ENCODE measurements around the gene ZNF578. TPM values are rescaled to one million over a fixed set of nuclear protein-coding genes. Genes with fewer than 3 reads are reported as not detected.

Gene ZNF578
- total and polyA plus RNA-seq, 2 of the 8 experiments (the other 6 are each of a cell fraction or from before 2014, with no cell fraction given) = 1.6 to 4.2 TPM

DNA sequence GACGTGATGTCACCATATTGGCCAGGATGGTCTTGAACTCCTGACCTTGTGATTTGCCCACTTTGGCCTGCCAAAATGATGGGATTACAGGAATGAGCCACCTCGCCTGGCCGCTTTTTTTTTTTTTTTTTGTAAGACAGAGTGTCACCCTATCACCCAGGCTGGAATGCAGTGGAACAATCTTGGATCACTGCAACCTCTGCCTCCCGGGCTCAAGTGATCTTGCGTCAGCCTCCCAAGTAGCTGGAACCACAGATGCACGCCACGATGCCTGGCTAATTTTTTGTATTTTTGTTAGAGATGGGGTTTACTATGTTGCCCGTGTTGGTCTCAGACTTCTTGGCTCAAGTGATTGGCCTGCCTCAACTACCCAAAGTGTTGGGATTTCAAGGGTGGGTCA lies 45.2 kb downstream of the ZNF578 start:
- Histone ChIP-seq H3K18ac (ENCODE audit: extremely low read depth, low read length) (no peak overlapping the region), H3K4me1 (replicated peaks in 1 of 4; ENCODE audit: control insufficient read depth in 3 of 4, insufficient read depth in 4 of 4, low read length in 3 of 4) (no peaks in the 10 kb centered on the region; a peak in 1 of 7 replicates), H2BK12ac (ENCODE audit: low read depth, low read length) (no peak overlapping the region), H2BK5ac (ENCODE audit: low read depth, low read length) (no peak overlapping the region), H2AK5ac (ENCODE audit: low read depth, low read length) (no peak overlapping the region), H3K4me3 (ENCODE audit: extremely low read depth in 1 of 4, insufficient read depth in 2 of 4, low read depth in 3 of 4, low read length in 4 of 4) (no peak overlapping the region), H3K36me3 (ENCODE audit: control insufficient read depth in 2 of 4, insufficient read depth in 4 of 4, low read length in 3 of 4) (no peaks in the 10 kb centered on the region), H3K4ac (replicated peaks; ENCODE audit: insufficient read length, low read depth, low read length) (no peak overlapping the region), H4K5ac (ENCODE audit: insufficient read length, low read depth, low read length) (no peak overlapping the region), H3K23me2 (ENCODE audit: low read depth, low read length) (no peaks in the 10 kb centered on the region), H3K4me2 (ENCODE audit: insufficient read depth in 1 of 2, low read depth in 2 of 2, low read length in 2 of 2) (no peak overlapping the region), H2BK15ac (ENCODE audit: low read length) (no peak overlapping the region), H4K8ac (ENCODE audit: extremely low read depth, insufficient read depth, low read length) (no peak overlapping the region), H3K9me3 (ENCODE audit: insufficient read depth in 2 of 2, low read depth in 1 of 2, low read length in 1 of 2) (no peaks in the 10 kb centered on the region), H3K9ac (replicated peaks in 1 of 4; ENCODE audit: extremely low read depth in 1 of 4, low read depth in 3 of 4, low read length in 3 of 4) (no peak overlapping the region), H2BK120ac (replicated peaks; ENCODE audit: low read depth, low read length) (no peak overlapping the region), H4K20me1 (replicated peaks in 1 of 2; ENCODE audit: control insufficient read depth in 1 of 2, insufficient read depth in 2 of 2, low read length in 2 of 2) (peaks cover 0 to 5% of the 10 kb centered on the region in 2 experiments), H3K27me3 (replicated peaks in 1 of 4; ENCODE audit: control insufficient read depth in 3 of 4, extremely low read depth in 1 of 4, insufficient read depth in 3 of 4, low read length in 3 of 4) (peaks cover 3 to 40% (median 27%) of the 10 kb centered on the region in 4 experiments), H3K14ac (ENCODE audit: insufficient read length) (no peak overlapping the region), H3K79me1 (ENCODE audit: low read depth, low read length) (no peaks in the 10 kb centered on the region), H4K91ac (replicated peaks; ENCODE audit: insufficient read length, low read length) (no peak overlapping the region), H3K79me2 (ENCODE audit: control insufficient read depth in 1 of 2, insufficient read depth in 2 of 2, low read length in 2 of 2) (no peaks in the 10 kb centered on the region), H3K23ac (ENCODE audit: insufficient read length) (no peak overlapping the region), H2AFZ (ENCODE audit: low read length) (no peak overlapping the region), H3K56ac (replicated peaks; ENCODE audit: insufficient read length, low read depth, low read length) (no peak overlapping the region), H3K27ac (ENCODE audit: low read depth, low read length) (no peak overlapping the region), H2BK20ac (ENCODE audit: low read length) (no peak overlapping the region)
- TF ChIP-seq SP1 (IDR thresholded peaks at IDR 0.05; ENCODE audit: low read depth, low read length) = no peak
- TF ChIP-seq RAD21 (IDR thresholded peaks at IDR 0.05 in 1 of 2, conservative IDR thresholded peaks at IDR 0.05 in 1 of 2; ENCODE audit: low read depth in 2 of 2, low read length in 2 of 2) = no peak
- TF ChIP-seq SAP30 (IDR thresholded peaks at IDR 0.05; ENCODE audit: insufficient read depth, insufficient replicate concordance, low read length) = no peak
- no peak for TF ChIP-seq SP4 (IDR thresholded peaks at IDR 0.05; ENCODE audit: low read length)
- TF ChIP-seq CHD1 (IDR thresholded peaks at IDR 0.05; ENCODE audit: low read depth, low read length) = no peak
- no peak for TF ChIP-seq HDAC2 (IDR thresholded peaks at IDR 0.05; ENCODE audit: borderline replicate concordance in 1 of 2, low read depth in 2 of 2, low read length in 2 of 2)
- TF ChIP-seq, protein P1, sequence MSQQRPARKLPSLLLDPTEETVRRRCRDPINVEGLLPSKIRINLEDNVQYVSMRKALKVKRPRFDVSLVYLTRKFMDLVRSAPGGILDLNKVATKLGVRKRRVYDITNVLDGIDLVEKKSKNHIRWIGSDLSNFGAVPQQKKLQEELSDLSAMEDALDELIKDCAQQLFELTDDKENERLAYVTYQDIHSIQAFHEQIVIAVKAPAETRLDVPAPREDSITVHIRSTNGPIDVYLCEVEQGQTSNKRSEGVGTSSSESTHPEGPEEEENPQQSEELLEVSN (IDR thresholded peaks at IDR 0.05) = no peak
- CTCF ChIA-PET (ENCODE audit: partially characterized antibody) = interaction anchor here (0.9 to 1.1 kb wide), 3 partner anchors 99 to 125 kb away, joined by 3 read pairs; no protein-coding TSS in a partner anchor
- 91% methylated on average over 6 of the region's 8 CpGs; no CpG with 5 or more reads in 1 of the 2 experiments for WGBS, 2 experiments (ENCODE audit: extremely low coverage in 1 of 2, insufficient coverage in 1 of 2, insufficient read length in 1 of 2, insufficient replicate concordance in 2 of 2, low coverage in 1 of 2, low lambda C conversion rate in 2 of 2, missing lambda C conversion rate in 1 of 2)
- no peak for FAIRE-seq
- no peak for DNase-seq (ENCODE audit: low read depth in 1 of 2, low spot score in 2 of 2)
- POLR2A ChIA-PET (ENCODE audit: partially characterized antibody) = no interaction called here

Data from H1 (cell line).